Psoas muscle (tissue), 8 donors: ENCODE results near the gene BYSL. TPM values are rescaled to one million over a fixed set of nuclear protein-coding genes. Genes with fewer than 3 reads are reported as not detected.

Experiments used
- ATAC-seq, 4 donors: fragments of 200-7000 bp; cut with Tn5 transposase; one replicate each; pipeline ENCODE4 v1.9.1; 2020; ENCODE audit warnings: moderate library complexity in 3 of 4, mild to moderate bottlenecking in 2 of 4
- DNase-seq, 2 donors: peaks; one replicate each; pipeline ENCODE4 v3.0.0-alpha.2; 2020
- H3K27ac ChIP-seq: fragments of 200-600 bp; one replicate; pipeline ENCODE4 v1.8.0; 2022
- H3K27me3 ChIP-seq, 3 donors: fragments of 200-600 bp in 1 of 3; one replicate each; pipeline versions ENCODE4 v1.6.1 to v1.8.0; 2013 to 2022; ENCODE audit warnings: low read length in 2 of 3, mild to moderate bottlenecking in 2 of 3, moderate library complexity in 1 of 3; ENCODE audit not compliant: insufficient read depth in 3 of 3
- H3K36me3 ChIP-seq, 2 donors: fragments of 200-600 bp in 1 of 2; one replicate each; pipeline versions ENCODE4 v1.6.1 to v1.8.0; 2013 to 2022; ENCODE audit warnings: low read depth in 1 of 2, mild to moderate bottlenecking in 1 of 2, moderate library complexity in 1 of 2; ENCODE audit not compliant: insufficient read depth in 1 of 2
- H3K4me1 ChIP-seq: fragments of 200-600 bp; one replicate; pipeline ENCODE4 v1.8.0; 2022
- H3K4me3 ChIP-seq: fragments of 200-600 bp; one replicate; pipeline ENCODE4 v1.8.0; 2022; ENCODE audit warnings: mild to moderate bottlenecking
- H3K9me3 ChIP-seq: fragments of 200-600 bp; one replicate; pipeline ENCODE4 v1.8.0; 2022
- WGBS, 3 donors: extraction: QIAGEN DNeasy Blood & Tissue Kit; methylation state at CpG; one replicate each; pipeline versions ENCODE4 v1.1.6 to v1.1.7; 2013; 5-methylcytosine and 5-hydroxymethylcytosine counted together
- intact Hi-C, 2 donors: fragments of 100-400 bp; cut with DNase I; formaldehyde crosslinking; loops; one replicate each; pipeline versions ENCODE4 v1.11.0 to v1.14.2; 2022
- polyA plus RNA-seq, 3 donors: library from polyadenylated mRNA; stranded (reverse); fragments of 200-250 nt; gene quantifications; one replicate each; pipeline ENCODE4 v1.2.3, GENCODE V29; 2013
- total RNA-seq, 4 donors: library from RNA; stranded (reverse); fragmentation: NEBNext Ultra II Directional in 2 of 4; extraction: Animal tissue kit (Norgen Biotek cat#: 25700) in 2 of 4; gene quantifications; one replicate each; pipeline versions ENCODE4 v1.2.1 to v1.2.4, GENCODE V29; 2021 to 2023
- TF ChIP-seq, protein P1 (sequence below): fragments of 200-600 bp; IDR thresholded peaks from one replicate; pipeline ENCODE4 v1.8.0; 2022; ENCODE audit warnings: antibody characterized with exemption
- donor health status: healthy with polysubstance abuse.
- donor health status: DM: no; HTN: no; CAD: no; lungs with moderate emphysema.
- donor health status: Bipolar disorder and iron deficiency.
- donor health status: healthy.
- donor health status: DM: yes; HTN: yes; CAD: no.
- donor health status: DM: no; HTN: no; CAD: no.
- donor health status: DM: no; HTN: no; CAD: no.
- donor health status: DM: yes; HTN: yes; CAD: no.

The BYSL gene
- total and polyA plus RNA-seq, 7 donors = 20.3 to 55.5 (median 30.6) TPM

DNA sequence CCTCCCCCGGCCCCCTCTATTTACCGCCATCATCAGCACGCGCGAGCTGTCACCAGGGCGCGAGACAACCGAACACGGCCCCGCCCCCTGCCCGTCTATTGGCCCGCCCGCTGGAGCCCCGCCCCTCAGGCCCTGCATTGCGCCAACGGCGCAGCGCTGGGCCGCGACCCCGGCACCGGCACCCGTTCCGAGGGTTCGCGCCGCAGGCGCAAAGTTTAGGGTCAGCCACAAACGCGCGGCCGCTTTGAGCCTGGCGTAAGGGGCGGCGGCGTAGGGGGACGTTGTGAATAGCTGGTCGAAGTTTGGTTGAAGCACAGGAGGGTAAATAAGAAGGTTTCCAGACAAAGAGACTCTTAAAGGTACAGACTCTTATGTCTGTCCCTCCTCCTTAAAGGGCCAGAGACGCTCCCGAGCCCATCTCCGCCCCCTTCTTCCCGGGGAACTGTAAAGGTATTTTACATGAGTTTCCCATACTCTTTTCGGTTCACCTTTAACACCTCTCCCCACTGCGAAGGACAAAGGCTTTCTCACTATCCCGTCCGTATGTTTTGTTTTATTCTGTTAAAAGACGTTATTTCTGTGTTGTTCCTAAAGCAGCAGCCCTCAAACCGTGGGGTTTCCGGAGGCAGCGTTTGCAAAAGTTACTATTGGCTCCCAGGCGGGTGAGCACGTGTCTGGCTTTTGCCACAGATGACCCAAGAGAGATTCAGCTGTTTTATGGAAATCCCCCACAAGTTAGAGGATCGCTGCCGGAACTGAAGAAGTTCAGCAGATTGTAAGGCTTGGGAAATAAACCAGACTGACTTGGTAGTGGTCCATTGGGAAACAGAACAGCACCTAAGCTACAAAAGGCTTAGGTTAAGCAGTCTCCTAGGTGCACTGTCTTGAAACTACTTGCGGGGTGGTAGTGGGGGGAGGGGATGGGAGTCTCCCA is 25.7 kb upstream of the BYSL start, which contains the start of gene USP49:
Gene USP49 (minus strand): TSS at position 76 of the 934 bp plus-strand sequence. CDS start 88,392 bp downstream, outside the sequence.
- 1% methylated on average over 47 to 55 of the region's 55 CpGs for WGBS, 3 donors
- peak within 1 kb of the TSS; percentile 81 for H3K27ac ChIP-seq
- H3K36me3 ChIP-seq = no peaks in the 10 kb centered on the region
- H3K4me1 ChIP-seq = peaks cover 16% of the 10 kb centered on the region
- TF ChIP-seq, protein P1, sequence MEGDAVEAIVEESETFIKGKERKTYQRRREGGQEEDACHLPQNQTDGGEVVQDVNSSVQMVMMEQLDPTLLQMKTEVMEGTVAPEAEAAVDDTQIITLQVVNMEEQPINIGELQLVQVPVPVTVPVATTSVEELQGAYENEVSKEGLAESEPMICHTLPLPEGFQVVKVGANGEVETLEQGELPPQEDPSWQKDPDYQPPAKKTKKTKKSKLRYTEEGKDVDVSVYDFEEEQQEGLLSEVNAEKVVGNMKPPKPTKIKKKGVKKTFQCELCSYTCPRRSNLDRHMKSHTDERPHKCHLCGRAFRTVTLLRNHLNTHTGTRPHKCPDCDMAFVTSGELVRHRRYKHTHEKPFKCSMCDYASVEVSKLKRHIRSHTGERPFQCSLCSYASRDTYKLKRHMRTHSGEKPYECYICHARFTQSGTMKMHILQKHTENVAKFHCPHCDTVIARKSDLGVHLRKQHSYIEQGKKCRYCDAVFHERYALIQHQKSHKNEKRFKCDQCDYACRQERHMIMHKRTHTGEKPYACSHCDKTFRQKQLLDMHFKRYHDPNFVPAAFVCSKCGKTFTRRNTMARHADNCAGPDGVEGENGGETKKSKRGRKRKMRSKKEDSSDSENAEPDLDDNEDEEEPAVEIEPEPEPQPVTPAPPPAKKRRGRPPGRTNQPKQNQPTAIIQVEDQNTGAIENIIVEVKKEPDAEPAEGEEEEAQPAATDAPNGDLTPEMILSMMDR = no peak
- ATAC-seq = peak; percentile 98 to 100 (median 100)
- no peaks in the 10 kb centered on the region for H3K9me3 ChIP-seq
- H3K4me3 ChIP-seq = peak within 1 kb of the TSS; percentile 81
- intact Hi-C loops = loop anchor here in 1 of 2 donors (10.0 kb wide), 1 partner anchor 111 kb away; the partner anchor contains the start of genes PRICKLE4 and TOMM6
- DNase-seq = peak; percentile 92 to 95
- H3K27me3 ChIP-seq = no peaks in the 10 kb centered on the region

DNA sequence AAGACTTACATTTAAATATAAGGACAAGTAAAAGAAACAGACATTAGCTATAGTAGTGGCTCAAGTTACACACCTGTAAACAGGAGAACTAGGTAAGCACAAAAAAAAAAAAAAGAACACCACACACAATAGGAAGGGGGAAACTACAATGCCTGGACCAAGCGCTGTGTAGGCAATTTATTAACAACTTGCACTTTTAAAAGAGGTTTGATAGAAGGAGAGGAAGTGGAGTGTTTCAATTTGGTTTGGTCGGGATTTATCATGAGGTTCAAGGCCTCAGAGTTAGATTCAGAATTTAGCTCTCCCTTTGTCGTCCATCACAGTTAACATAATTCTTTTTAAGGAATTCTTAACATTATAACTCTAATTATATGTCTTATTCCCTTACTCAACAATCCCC is 25.0 kb upstream of the BYSL start:
- 62 to 78% (median 65%) methylated on average over 3 of the region's 3 CpGs for WGBS, 3 donors
- Histone ChIP-seq H3K27me3 (no peaks in the 10 kb centered on the region), H3K27ac (no peak overlapping the region), H3K36me3 (no peaks in the 10 kb centered on the region), H3K4me3 (peak overlapping the region; percentile 81), H3K9me3 (no peaks in the 10 kb centered on the region), H3K4me1 (peaks cover 16% of the 10 kb centered on the region)
- TF ChIP-seq, protein P1 = no peak
- intact Hi-C loops = loop anchor here in 1 of 2 donors (10.0 kb wide), 1 partner anchor 111 kb away; the partner anchor contains the start of genes PRICKLE4 and TOMM6
- ATAC-seq (no peak), DNase-seq (no peak)

DNA sequence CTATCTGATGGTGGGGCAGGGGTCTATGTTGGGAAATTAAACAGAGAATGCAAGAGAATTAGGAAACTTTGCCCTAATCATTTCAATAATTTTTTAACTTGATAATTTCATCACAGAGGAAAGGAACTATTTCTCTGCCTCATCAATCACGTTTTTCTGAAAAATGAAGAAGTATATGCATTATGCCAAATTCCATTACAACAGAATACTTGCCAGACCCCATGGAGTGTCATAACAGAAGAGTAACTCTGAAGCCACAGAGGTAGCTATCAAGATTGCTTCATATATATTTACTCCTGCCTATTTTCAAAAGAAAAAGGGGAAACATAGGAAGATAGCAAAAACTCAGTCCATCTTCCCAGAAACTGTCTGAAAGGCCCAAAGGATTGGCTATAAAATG is 20.4 kb upstream of the BYSL start:
- no peak overlapping the region for H3K4me3 ChIP-seq
- WGBS, 3 donors = 77 to 88% (median 79%) methylated on average over 1 of the region's 1 CpG
- H3K27ac ChIP-seq = no peak overlapping the region
- H3K27me3 ChIP-seq = no peaks in the 10 kb centered on the region
- peaks cover 5% of the 10 kb centered on the region for H3K4me1 ChIP-seq
- peaks cover 0 to 28% of the 10 kb centered on the region in 2 donors for H3K36me3 ChIP-seq
- TF ChIP-seq, protein P1 = no peak
- intact Hi-C loops = no loop called here
- H3K9me3 ChIP-seq = no peaks in the 10 kb centered on the region
- no peak for ATAC-seq
- DNase-seq = no peak

DNA sequence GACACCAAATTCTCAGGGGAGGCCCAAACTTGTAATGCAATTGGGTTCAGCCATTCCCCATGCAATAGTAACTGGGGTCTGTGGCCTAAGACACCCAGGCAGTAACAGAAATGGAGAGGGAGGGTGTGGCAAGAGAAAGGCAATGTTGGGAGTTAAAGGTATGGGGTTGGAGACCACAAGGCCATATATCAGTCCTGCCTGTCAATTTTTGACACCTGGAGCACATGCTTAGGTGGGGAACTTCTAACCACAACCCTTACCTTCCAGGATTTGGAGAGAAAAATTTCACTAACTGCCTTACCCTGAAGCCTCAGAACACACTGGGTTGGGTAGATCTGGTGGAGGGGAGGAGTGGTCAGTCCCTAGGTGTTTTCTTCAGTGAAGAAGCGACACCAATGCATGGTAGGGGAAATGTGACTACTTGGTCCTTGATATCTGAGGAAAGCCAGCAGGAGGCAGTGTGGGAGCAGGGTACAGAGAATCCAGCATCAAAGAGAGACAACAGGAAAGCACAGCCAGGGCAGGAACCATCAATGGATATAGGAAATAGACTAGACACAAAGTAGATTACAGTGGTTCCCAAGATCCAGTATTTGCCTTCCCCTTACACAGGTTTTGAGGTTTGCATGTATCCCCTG is 19.3 kb upstream of the BYSL start:
- 96 to 97% (median 96%) methylated on average over 1 of the region's 1 CpG for WGBS, 3 donors
- H3K36me3 ChIP-seq = peaks cover 5 to 40% of the 10 kb centered on the region in 2 donors
- no peaks in the 10 kb centered on the region for H3K27me3 ChIP-seq
- DNase-seq (no peak), ATAC-seq (no peak)
- H3K4me3 ChIP-seq = no peak overlapping the region
- intact Hi-C loops = no loop called here
- TF ChIP-seq, protein P1 = peak; percentile 11
- H3K9me3 ChIP-seq = no peaks in the 10 kb centered on the region
- no peaks in the 10 kb centered on the region for H3K4me1 ChIP-seq
- no peak overlapping the region for H3K27ac ChIP-seq
